Mucosa of descending colon (tissue), 3 donors: ENCODE data around the gene BACH2. TPM values are rescaled to one million over a fixed set of nuclear protein-coding genes. Genes with fewer than 3 reads are reported as not detected.

ENCODE experiments used
- ATAC-seq: fragments of 200-7000 bp; cut with Tn5 transposase; one replicate; pipeline ENCODE4 v1.9.1; 2020; ENCODE audit warnings: mild to moderate bottlenecking, moderate library complexity
- DNase-seq, 3 donors: peaks; one replicate each; pipeline ENCODE4 v3.0.0-alpha.2; 2020
- H3K36me3 ChIP-seq: fragments of 200-600 bp; one replicate; pipeline ENCODE4 v1.8.0; 2021; ENCODE audit warnings: low read depth, mild to moderate bottlenecking
- H3K4me1 ChIP-seq: fragments of 200-600 bp; one replicate; pipeline ENCODE4 v1.8.0; 2021; ENCODE audit warnings: low read depth, mild to moderate bottlenecking
- H3K4me3 ChIP-seq: fragments of 200-600 bp; one replicate; pipeline ENCODE4 v1.8.0; 2021; ENCODE audit warnings: mild to moderate bottlenecking
- H3K9me3 ChIP-seq: fragments of 200-600 bp; one replicate; pipeline ENCODE4 v1.8.0; 2021; ENCODE audit warnings: mild to moderate bottlenecking
- intact Hi-C, 2 donors: fragments of 100-400 bp; cut with DNase I in 1 of 2; cut with micrococcal nuclease in 1 of 2; formaldehyde crosslinking; loops; one replicate each; pipeline versions ENCODE4 v1.11.0 to v1.11.1; 2022; cut with DNase I, micrococcal nuclease
- total RNA-seq, 3 donors: library from RNA; stranded (reverse); fragmentation: NEBNext Ultra II Directional in 2 of 3; extraction: Animal tissue kit (Norgen Biotek cat#: 25700) in 2 of 3; gene quantifications; one replicate each; pipeline versions ENCODE4 v1.2.1 to v1.2.4, GENCODE V29; 2021 to 2023
- TF ChIP-seq, protein P1 (sequence below): fragments of 200-600 bp; IDR thresholded peaks from one replicate; pipeline ENCODE4 v1.8.0; 2022; ENCODE audit warnings: antibody characterized with exemption, mild to moderate bottlenecking
- donor health status: DM: no; HTN: no; CAD: no; lungs with moderate emphysema.
- donor health status: DM: no; HTN: no; CAD: no.
- donor health status: DM: no; HTN: yes; CAD: no.

Gene BACH2
- total RNA-seq, 3 donors from 2014 or later: 0.96 to 1.6 (median 1.2) TPM

GRCh38 chr6:90144396-90144795 lies 152.2 kb downstream of the BACH2 start:
- Histone ChIP-seq H3K9me3 (no peaks in the 10 kb centered on the region), H3K4me1 (no peaks in the 10 kb centered on the region), H3K36me3 (no peaks in the 10 kb centered on the region), H3K4me3 (no peak overlapping the region)
- DNase-seq (no peak), ATAC-seq (no peak)
- TF ChIP-seq, protein P1, sequence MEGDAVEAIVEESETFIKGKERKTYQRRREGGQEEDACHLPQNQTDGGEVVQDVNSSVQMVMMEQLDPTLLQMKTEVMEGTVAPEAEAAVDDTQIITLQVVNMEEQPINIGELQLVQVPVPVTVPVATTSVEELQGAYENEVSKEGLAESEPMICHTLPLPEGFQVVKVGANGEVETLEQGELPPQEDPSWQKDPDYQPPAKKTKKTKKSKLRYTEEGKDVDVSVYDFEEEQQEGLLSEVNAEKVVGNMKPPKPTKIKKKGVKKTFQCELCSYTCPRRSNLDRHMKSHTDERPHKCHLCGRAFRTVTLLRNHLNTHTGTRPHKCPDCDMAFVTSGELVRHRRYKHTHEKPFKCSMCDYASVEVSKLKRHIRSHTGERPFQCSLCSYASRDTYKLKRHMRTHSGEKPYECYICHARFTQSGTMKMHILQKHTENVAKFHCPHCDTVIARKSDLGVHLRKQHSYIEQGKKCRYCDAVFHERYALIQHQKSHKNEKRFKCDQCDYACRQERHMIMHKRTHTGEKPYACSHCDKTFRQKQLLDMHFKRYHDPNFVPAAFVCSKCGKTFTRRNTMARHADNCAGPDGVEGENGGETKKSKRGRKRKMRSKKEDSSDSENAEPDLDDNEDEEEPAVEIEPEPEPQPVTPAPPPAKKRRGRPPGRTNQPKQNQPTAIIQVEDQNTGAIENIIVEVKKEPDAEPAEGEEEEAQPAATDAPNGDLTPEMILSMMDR: no peak
- intact Hi-C loops: no loop called here

GRCh38 chr6:90140683-90141082 lies 156.0 kb downstream of the BACH2 start:
- TF ChIP-seq, protein P1: no peak
- Histone ChIP-seq H3K4me1 (no peaks in the 10 kb centered on the region), H3K9me3 (no peaks in the 10 kb centered on the region), H3K36me3 (no peaks in the 10 kb centered on the region), H3K4me3 (no peak overlapping the region)
- intact Hi-C loops: no loop called here
- no peak for ATAC-seq
- no peak for DNase-seq

DNA sequence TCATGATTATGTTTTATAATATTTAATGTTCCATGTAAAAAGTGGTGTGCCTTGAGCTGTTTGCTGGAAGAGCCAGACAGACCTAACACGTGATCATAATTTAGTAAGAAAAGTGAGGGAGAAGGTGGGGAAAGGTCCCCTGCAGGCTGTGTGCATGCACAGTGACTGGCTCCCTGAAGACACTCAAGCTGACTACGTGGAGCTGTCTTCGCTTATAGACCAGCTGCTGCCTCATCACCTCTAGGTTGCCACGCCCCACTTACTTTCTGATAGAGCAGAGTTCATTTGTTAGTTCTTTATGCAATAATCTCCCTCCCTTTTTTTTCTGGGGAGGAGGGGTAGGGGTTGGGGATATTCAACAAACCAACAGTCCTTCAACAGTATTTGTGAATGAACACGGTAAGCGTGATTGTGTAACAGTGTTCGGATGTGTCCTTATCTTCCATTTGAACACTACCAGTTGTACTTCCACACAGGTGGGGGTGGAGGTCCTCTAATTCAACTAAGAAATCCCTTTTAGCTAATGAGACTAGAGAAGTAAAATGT lies 157.3 kb downstream of the BACH2 start:
- intact Hi-C loops: no loop called here
- H3K36me3 ChIP-seq: no peaks in the 10 kb centered on the region
- H3K4me1 ChIP-seq: no peaks in the 10 kb centered on the region
- no peak overlapping the region for H3K4me3 ChIP-seq
- no peaks in the 10 kb centered on the region for H3K9me3 ChIP-seq
- ATAC-seq (no peak), DNase-seq (no peak)
- TF ChIP-seq, protein P1: no peak

GRCh38 chr6:90136837-90137568 lies 159.6 kb downstream of the BACH2 start:
- Histone ChIP-seq H3K4me3 (no peak overlapping the region), H3K36me3 (no peaks in the 10 kb centered on the region), H3K9me3 (no peaks in the 10 kb centered on the region), H3K4me1 (no peaks in the 10 kb centered on the region)
- intact Hi-C loops: no loop called here
- ATAC-seq (no peak), DNase-seq (no peak)
- TF ChIP-seq, protein P1: no peak

DNA sequence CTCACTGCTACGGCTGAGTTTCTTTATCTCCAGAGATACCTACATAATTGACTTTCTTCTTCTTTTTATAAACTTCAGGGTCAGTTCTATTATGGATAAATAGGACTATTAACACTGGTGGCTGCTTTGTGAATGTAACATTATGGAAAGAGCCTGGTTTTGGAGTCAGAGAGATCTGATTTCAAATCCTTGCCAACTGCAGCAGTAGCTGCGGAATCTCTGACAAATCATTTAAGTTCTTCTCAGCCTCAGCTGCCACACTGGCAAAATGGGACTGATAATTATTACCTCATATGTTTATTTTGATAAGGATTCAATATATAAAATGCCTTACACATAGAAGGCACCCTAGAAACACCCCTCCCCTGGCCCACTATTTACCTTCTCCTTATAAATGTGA lies 160.5 kb downstream of the BACH2 start:
- Histone ChIP-seq H3K36me3 (no peaks in the 10 kb centered on the region), H3K4me1 (no peaks in the 10 kb centered on the region), H3K9me3 (no peaks in the 10 kb centered on the region), H3K4me3 (no peak overlapping the region)
- TF ChIP-seq, protein P1: no peak
- no peak for ATAC-seq
- intact Hi-C loops: no loop called here
- DNase-seq: no peak
